Measurements from ENCODE around the gene RASSF5. TPM values are rescaled to one million over a fixed set of nuclear protein-coding genes. Genes with fewer than 3 reads are reported as not detected.

Gene RASSF5
- total RNA-seq, 1 experiment from 2014 or later = 0.69 TPM

DNA sequence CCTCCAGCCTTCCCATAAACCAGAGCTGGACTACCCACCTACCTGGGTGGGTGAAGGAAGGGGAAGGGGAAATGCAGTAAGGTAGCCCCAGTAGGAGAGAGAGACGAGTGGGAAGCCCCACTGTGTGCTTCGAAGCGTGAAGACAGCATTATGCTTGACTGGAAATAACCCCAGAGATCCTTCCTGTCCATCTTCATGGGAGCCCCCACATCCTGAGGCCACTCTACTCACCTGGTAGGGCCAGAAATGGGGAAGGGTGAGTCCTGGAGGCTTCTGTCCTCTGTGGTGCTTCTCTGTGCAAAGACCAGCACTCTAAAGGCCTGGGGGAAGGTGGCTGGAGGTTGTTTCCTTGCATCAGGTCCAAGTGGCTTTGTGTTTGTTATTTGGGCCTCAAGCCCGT is 10.0 kb upstream of the RASSF5 start:
- no peak for DNase-seq (ENCODE audit: low read depth)

DNA sequence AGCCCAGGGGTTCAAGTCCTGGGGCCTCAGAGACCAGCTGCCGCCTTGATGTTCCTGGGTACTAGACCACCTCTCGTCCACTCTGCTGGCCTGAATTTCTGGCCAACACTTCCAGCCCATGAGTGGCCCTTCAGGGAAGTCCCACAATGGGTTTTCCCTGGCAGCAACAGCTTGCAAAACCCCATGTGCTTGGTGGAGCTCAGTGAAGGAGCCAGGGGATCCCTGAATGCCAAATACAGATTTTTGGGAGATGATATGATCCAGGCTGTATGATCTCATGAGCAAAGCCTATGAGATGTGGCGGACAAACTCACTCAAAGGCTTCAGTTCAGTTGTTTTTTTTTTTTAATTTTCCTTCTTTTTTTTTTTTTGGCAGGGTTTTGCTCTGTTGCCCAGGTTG is 9.6 kb upstream of the RASSF5 start:
- DNase-seq (ENCODE audit: low read depth) = no peak

DNA sequence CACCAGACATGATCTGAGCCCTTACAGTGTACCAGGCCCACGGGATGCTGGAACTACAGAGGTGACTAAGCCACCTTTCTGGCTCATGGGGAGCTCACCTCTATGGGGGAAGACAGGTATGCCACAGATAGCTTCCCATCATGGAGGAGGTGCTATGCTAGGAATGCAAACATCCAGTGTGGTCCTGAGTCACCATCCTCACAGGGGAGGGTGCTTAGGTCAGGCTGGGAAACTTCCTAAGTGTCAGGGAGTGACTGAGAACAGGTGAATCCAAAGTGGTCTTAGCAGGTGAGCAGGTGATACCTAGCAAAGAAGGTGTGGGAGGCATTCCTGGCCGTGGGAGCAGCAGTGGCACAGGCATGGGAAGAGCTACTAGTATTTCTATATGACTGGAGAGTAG is 8.6 kb upstream of the RASSF5 start:
- DNase-seq (ENCODE audit: low read depth) = no peak

DNA sequence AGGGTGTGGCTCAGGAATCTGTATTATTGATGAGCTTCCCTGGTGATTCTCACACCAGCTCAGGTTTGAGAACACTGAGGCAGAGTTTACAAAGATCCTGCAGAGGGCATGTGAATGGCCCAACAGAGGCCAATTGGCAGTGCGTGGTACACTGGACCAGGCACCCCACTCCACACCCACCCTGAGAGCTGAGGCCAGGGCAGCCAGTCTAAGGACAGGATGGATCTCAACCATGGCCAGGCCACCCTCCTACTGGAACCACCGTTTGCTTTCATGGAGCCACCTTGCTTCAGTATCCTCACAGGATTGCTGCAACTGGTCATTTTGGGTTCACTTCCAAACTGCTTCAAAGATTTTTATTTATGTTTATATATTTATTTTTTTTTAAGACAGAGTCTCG is 7.3 kb upstream of the RASSF5 start:
- DNase-seq (ENCODE audit: low read depth) = no peak

DNA sequence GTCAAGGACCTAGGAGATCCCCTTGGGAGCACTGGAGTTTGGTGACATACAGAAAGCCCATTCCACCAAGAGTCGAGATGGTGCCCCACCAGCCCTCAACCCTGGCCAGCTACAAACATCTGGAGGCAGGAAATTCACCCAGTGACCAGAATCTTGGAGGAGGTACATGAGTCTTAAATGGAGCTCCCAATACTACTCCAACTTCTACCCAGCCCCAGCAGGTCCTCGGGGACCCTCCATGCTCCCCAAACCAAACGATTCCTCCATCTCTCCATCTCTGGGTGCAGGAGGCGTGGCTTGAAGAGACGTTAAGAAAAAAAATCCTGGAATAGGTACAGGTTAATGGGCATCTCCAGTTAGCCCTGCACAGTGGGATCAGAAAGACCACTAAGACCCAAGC is 5.5 kb upstream of the RASSF5 start:
- no peak for DNase-seq (ENCODE audit: low read depth)

DNA sequence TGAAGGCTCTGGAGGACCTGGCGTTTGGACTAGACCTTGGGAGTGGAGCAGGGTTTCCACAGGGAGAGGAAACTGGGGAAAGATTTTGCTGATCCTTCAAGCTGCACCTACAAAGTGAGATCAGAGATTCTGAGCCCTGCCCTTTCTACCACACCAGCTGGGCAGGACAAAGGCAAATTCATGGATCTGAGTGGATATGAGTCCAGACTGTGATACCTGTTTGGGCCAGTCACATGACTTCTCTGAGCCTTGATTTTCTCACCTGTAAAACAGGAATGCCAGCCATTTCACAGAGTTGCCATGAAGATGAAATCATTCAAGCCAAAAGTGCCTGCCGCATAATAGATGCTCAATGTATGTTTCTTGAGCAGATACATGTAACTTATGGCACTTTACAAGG is 4.9 kb upstream of the RASSF5 start:
- DNase-seq (ENCODE audit: low read depth) = no peak

DNA sequence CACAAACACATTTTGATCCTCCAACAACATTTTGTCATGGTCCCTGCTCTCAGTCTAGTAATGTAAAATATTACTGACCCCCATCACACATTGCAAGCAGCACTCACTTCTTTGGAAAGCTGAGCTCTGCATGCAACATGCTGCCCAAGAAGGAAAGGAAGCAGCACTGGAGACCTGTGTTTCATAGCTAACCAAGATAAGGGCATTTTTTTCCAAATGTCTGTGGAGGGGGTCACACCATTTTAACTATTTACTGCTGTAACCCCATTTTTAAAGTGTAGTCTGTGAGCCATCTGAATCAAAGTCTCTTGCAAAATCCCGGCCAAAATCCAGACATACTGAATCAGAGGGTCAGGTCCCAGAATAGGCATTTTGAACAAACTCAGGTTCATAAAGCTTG is 4.5 kb upstream of the RASSF5 start:
- no peak for DNase-seq (ENCODE audit: low read depth)

DNA sequence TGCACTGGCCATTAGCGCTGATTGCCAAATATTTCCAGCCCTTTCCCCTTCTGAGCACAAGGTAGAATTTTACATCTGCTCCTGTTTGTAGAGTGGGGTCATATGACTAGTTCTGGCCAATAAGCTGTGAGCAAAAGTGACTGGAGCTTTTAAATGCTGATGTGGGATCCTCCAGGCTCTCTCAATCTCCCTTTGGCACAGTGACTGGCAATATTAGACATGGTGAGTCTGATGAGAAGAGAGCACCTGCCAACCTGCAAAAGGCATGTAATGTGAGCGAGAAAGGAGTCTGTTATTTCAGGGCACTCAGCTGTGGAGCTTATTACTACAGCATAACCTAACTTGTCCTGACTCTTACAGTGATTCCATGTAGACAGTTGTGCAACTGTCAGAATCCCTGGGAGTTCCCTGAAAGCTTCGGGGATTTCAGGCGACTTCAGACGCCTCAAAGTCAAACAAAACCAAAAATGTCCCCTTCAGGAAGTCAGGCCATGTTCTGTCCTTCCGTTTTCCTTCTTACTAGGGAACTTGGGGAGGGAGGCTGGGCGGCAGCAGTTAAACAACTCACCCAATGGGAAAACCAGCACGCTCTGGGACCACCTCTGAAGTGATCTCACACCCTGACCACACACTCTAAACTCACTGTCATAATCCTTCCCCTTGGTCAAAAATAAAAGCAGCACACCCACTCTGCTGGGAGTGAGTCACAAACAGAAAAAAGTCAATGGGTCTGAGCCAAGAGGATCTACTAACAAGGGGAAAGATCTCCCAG is 3.6 kb upstream of the RASSF5 start:
- DNase-seq (ENCODE audit: low read depth) = peak; percentile 97

DNA sequence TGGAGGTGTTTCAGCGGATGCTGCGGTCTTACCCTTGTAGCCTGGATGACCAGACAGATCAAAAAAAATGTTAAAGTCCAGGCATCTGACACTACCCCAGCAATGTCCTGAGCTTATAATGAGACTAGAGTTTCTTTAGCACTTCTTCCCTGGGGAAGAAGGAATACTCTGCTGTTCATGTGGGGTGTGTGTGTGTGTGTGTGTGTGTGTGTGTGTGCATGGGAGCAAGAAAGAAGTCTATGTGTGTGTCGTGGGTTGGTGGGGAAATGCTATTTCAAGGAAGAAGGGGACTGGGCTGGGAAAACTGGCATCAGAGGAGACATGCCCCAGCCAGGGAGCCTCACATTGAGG is 3.0 kb upstream of the RASSF5 start:
- no peak for DNase-seq (ENCODE audit: low read depth)

DNA sequence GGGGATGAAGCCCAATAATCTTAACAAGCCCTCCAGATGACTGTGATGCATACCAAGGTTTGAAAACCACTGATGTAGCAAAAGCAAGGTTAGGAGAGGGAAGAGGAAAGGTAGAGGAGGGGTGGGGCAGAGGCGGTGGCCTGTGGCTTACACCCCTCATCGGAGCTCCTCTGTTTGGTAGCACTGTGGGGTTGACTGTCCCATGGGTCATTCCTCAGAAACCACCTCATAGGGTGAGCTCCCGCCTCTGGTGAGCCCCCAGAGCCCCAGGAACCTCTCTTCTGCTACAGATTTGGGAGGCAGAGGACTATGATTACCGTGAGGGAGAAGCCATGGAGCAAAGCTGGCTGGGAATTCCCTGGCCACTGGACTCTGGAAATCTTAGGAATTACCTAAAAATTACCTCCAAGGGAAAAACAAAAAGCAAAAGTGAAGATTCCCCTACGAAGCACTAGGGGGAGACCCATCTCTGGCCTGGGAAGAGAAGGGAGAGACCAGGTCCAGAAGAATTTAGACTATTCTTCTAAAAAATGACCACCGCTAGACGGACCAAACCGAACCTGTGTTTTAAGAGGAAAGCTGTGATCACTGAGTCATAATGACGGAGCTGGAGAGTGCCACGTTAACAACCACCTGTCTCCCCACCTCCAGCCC is 1.5 kb upstream of the RASSF5 start:
- DNase-seq (ENCODE audit: low read depth) = no peak

DNA sequence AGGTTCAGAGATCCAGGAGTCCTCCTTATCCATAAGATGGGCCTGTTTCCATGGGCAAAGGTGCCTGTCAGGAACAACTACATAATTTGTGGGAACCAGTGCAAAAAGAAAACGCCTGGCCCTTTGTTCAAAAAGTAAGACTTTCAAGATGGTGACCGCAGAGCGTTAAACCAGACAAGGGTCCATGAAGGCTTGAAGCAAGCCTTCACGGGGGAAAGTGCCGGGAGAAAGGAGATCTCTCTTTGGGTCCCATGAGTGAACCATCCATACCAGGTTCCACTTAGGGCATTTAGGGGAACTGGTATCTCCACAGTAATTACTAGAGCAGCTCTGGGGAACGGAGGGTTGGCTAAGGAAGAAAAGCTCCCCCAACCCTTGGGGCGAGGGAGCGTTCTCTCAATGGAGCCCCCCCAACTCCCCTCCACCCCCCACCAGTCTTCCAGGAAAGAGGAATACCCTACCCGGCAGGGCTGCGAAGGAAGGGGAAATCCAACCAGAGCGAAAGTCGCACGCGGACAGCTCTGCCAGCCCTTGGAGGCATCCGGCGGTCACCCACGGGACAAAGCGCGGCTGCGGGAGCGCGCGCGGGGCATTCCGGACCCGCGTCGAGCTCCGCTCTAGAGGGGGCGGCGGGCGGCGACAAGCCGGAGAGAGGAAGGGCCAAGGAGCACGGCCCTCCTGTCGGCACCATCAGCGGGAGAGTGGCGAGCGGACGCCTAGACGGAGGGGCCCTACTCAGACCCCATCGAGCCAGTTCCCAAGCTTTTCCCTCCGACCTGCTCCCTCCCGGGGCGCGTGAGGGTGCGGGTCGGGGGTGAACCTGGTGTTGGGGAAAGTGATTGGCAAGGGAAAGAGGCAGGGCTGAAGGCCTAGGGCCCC is 687 bp upstream of the RASSF5 start:
- DNase-seq (ENCODE audit: low read depth) = no peak

DNA sequence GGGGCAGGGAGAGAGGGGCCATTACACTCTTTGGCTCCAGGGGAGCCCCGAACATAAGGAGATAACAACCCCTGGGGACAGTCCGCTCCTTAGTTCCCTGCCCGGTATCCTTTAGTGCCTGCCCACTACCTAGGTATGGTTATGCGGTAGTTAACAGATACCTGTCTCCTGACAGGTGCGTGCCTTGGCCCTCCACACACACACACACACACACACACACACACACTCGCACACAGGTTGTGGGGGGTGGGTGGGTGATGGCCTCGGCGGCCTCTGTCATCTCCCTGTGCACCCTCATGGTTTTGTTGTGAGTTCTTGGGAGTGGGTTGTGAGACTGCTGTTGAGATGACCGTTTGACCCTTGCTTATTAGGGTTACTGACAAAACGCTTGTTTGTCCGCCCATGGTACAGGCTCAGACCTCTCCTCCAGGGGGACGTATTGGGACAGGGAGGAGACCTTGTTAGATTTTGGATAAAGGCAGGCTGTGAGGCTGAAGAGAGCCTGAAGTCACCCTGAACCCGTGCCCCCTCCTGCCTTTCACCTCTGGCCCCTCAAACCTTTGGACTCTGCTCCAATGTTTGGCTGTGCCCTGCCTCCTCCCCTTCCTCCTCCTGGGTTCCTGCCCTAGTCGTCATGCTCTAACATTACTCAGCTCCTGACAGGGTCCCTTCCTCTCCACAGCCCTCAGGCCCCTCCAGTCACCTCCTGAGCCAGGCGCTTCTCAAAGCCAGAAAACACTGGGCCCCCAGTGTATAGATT is 979 bp downstream of the RASSF5 start:
- no peak for DNase-seq (ENCODE audit: low read depth)

DNA sequence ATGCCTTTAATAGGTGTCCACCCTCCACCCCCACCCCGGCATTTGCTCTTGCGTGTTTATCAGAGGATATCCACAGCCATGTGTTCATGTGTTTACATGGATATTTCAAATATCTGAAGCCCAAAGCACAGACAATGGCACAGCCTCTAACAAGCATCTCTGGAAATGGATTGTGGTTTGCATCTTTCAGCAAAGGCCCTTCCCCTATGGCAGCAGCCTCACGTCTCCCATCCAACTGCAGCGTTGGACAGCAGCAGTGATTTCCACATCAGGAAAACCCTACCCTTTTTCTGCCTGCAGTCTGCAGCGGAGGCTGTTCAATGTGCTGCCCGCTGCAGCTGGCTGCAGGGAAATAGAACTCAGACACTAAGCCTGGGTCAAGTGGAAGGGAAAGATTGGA is 1.6 kb downstream of the RASSF5 start:
- no peak for DNase-seq (ENCODE audit: low read depth)

DNA sequence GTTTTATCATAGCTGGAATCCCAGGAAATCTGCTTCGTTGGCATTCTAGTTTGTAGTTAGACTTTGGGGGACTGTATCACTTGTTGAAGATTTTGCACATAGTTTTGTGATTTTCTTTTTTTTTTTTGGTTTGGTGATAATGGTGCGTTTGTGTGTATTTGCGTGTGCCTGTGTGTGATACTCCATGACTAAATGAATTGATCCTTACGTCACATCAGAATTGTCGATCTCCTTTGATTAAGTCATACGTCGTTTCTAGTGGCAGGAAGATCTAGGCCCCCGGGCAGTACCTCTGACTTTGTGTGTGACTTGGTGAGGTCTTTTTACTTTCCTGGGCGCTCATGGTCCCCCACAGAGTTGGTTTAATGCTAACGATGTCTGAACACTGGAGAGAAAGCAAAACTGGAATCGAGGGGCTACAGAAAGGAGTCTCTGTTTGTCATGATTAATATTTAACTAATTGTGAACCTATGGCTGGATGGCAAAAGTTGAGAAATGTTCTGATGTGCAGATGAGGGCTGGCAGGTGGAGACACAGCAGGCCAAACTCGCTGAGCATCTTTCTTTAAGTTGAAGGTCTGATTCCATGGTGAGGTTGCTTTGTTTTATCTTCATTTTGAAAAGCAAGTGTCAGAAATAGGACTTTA is 2.4 kb downstream of the RASSF5 start:
- DNase-seq (ENCODE audit: low read depth) = no peak

DNA sequence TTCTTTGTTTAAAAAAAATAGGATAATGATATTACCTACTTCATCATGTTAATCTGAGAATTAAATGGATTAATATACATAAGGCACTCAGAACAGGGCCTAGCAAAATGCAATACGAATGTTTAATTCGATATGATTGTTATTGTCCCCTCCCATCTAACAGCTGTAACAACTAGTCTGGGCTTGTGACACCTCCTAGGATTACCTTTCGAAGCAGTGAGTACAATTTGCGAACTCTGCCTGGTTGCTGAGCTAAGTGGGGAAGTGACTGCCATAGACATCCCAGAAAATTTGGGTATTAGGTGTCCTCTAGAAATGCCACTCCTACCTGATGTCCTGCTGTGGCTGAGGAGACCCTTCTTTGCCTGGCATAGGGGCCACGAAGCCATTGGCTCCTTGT is 3.0 kb downstream of the RASSF5 start:
- DNase-seq (ENCODE audit: low read depth) = no peak

DNA sequence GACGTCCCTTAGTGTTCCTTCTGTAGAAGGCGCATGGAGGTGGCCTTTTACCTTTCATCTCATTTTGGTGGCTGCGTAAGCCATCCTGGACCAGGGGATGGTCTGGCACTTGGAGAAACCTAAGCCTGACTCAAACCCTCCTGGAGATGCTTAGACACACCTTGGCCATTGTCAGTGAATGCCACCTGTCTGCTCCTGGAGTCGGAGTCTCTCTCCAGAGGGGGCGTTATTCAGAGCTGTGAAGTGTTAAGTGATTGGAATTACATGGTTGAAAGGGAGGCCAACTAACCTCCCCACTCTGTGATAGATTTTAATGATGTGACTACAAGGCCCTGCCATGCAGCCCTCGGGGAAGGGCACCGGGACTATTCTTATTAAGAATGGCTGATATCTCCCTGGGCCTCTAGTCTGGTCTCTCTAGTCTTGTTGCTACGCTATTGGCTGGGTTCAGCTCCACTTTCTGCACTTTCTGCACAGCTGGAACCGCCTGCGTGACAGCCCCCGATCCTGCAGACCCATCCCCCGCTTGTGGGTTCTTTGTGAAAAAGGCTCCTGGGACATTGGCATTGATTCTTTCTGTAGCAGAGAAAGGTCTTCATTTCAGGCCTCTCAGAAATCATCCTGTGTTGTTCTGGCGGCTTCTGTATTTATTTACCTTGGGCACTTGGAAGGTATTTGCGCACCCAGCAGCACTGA is 4.2 kb downstream of the RASSF5 start:
- DNase-seq (ENCODE audit: low read depth) = no peak

DNA sequence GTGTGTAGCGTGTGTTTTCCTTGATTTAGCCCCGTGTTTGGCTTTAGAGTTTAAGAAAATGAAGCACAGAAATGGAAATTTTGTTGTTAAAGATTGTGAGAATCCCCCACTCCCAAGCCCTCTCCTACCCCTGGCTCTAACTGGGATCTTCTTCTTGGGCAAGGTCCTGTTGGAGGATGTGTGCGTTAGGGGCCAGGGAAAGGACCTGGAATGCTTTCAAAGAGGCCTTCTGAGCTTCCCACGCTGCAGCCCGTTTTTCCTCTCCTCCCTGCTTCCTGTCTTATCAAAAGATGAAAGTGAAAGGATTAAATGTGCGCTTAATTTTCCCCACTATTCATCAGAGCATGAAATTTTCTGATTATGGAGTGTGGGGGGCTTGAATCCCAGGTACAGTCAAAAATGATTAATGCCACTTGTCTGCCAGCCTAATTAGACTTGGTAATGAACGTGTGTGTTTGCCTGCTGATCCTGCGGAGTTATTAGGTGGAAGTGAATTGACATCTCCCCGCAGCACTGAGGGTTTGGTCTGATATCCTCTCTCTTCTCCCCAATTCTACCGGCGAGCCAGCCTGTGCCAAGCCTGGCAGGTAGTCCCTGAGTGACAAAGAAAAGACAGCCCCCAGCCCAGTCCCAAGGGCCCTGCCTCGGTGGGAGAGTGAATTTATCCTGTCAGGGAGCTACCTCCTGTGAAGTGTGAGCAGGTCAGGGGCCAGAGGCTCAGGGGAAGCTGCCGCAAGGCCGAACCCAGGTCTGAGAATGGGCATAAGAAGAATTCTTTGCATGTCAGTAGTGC is 4.9 kb downstream of the RASSF5 start:
- peak; percentile 20 for DNase-seq (ENCODE audit: low read depth)

DNA sequence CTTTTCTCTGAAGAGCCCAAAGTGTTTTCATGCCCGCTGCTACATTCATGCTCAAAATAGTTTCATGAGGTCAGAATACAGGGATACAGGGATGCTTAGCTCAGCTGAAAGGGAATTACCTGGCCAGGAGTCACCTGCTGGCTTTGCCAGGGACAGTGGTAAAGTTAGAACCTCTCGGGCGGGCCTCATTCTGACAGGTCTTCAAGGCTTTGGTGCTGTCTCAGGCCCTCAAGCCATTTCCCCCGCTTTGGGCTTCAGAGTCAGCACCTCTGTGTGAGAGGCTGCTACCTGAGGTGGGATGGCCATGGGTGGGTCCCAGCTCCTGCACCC is 5.5 kb downstream of the RASSF5 start:
- DNase-seq (ENCODE audit: low read depth) = no peak

DNA sequence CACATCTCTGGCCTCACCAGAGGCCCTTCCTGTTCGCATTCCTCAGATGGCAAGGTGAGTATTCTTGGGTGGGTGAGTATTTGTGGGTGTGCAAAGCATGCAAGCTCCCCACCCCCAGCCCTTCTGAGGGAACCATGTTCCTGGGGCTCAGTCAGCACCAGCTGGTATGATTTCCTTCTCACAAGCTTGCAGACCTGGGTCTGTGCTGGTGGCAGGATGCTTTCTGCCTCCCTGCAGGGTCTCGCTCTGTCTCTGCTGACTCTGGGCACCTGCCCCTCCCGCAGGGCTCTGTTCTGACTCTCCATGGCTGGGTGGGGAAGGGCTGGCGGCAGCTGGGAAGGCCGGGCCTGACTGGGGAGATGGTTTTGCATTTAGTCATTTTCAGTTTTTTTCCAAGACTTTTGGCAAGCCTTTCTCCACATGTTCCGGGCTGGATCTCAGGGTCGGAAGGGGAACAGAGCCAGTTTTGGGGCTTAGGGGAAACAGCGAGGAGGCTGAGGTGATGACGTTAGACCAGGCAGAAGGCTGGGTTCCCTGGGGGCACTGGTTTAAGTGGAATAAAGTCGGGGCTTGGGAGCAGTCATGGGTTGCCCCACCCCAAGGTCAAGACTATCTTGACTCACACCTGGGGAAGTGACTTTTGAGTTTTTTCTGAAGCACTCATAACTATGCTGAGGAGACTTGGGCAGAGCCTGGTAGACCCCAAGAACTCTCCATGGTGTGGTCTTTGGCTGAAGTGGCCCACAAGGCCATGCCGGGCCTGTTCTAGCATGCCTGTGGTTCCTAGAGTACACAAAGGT is 6.2 kb downstream of the RASSF5 start:
- DNase-seq (ENCODE audit: low read depth) = peak; percentile 74

Measured in Daoy (cell line).